HG03565 (cell line): ENCODE data around the gene ZBTB4.
A peak's percentile ranks its signal among the peaks of the same experiment; 100 is the strongest.
"Not testable (repeated sequence)": the region's sequence is repeated elsewhere in the genome, so short reads cannot be mapped to it uniquely, and the experiment has no call there.

Experiments used
- ATAC-seq: cut with Tn5 transposase; IDR thresholded peaks from one replicate; pipeline ENCODE4 v1.9.1; 2021; ENCODE audit warnings: mild to moderate bottlenecking, moderate library complexity; ENCODE audit not compliant: unreplicated experiment

Gene ZBTB4

GRCh38 chr17:7493941-7494340, 14.5 kb upstream of the ZBTB4 start:
- ATAC-seq, result no peak

- no peak for ATAC-seq
Measured at GRCh38 chr17:7491583-7491982, 12.2 kb upstream of the ZBTB4 start.

- no peak for ATAC-seq
Measured at GRCh38 chr17:7490144-7490543, 10.7 kb upstream of the ZBTB4 start.

GRCh38 chr17:7486181-7486580, 6.8 kb upstream of the ZBTB4 start:
- ATAC-seq, result no peak

GRCh38 chr17:7484919-7485377, 5.5 kb upstream of the ZBTB4 start:
- no peak for ATAC-seq

- ATAC-seq, result peak; percentile 56
Measured at GRCh38 chr17:7484067-7484918, 4.9 kb upstream of the ZBTB4 start, which contains the start of gene POLR2A. POLR2A (plus strand) TSS chr17:7484366.

GRCh38 chr17:7483255-7484066, 4.0 kb upstream of the ZBTB4 start:
- ATAC-seq, result peak; percentile 30

GRCh38 chr17:7482742-7483088, 3.3 kb upstream of the ZBTB4 start:
- not testable (repeated sequence) for ATAC-seq

GRCh38 chr17:7481842-7482741, 2.7 kb upstream of the ZBTB4 start:
- ATAC-seq, result not testable (repeated sequence)

- ATAC-seq, result not testable (repeated sequence)
Measured at GRCh38 chr17:7481275-7481674, 1.8 kb upstream of the ZBTB4 start, which contains the start of gene SLC35G6. SLC35G6 (plus strand) TSS chr17:7481446; CDS start chr17:7481517, 71 bp downstream.

- no peak for ATAC-seq
Measured at GRCh38 chr17:7480089-7480384, 606 bp upstream of the ZBTB4 start.

- no peak for ATAC-seq
Measured at GRCh38 chr17:7478276-7479212, 887 bp downstream of the ZBTB4 start.

- ATAC-seq, result no peak
Measured at GRCh38 chr17:7477392-7478275, 1.8 kb downstream of the ZBTB4 start.

- no peak for ATAC-seq
Measured at GRCh38 chr17:7476951-7477350, 2.5 kb downstream of the ZBTB4 start.

GRCh38 chr17:7476494-7476893, 2.9 kb downstream of the ZBTB4 start:
- no peak for ATAC-seq

GRCh38 chr17:7475764-7476422, 3.5 kb downstream of the ZBTB4 start:
- ATAC-seq, result no peak

GRCh38 chr17:7474767-7475166, 4.7 kb downstream of the ZBTB4 start:
- ATAC-seq, result not testable (repeated sequence)

GRCh38 chr17:7471729-7472128, 7.7 kb downstream of the ZBTB4 start:
- no peak for ATAC-seq
